Loucy (cell line): Measurements from ENCODE around the gene ANKRD13D.

Experiments used
- EZH2phosphoT487 ChIP-seq: fragments of 200-600 bp; IDR thresholded peaks from 2 replicates; pipeline ENCODE4 v1.6.1; 2018; ENCODE audit warnings: antibody characterized with exemption, mild to moderate bottlenecking, moderate library complexity, borderline replicate concordance
- TF ChIP-seq, protein P1 (sequence below): fragments of 200-600 bp; sonication (generic); conservative IDR thresholded peaks from 2 replicates; pipeline ENCODE4 v1.5.1; 2014; ENCODE audit warnings: mild to moderate bottlenecking, antibody characterized with exemption, low read length

DNA sequence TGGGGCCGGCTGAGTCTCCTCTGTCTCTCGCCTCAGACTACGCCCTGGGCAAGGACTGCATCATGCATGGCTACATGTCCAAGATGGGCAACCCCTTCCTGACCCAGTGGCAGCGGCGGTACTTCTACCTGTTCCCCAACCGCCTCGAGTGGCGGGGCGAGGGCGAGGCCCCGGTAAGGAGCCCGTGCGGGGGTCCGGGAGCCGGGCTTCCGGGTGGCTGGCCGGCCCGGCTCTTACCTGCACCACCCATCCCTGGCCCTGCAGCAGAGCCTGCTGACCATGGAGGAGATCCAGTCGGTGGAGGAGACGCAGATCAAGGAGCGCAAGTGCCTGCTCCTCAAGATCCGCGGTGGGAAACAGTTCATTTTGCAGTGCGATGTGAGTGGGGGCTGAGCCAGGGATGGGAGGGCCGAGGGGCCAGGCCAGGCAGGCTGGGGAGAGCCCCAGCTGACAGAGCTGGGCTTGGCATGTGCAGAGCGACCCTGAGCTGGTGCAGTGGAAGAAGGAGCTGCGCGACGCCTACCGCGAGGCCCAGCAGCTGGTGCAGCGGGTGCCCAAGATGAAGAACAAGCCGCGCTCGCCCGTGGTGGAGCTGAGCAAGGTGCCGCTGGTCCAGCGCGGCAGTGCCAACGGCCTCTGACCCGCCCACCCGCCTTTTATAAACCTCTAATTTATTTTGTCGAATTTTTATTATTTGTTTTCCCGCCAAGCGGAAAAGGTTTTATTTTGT is 4.1 kb upstream of the ANKRD13D start:
- TF ChIP-seq, protein P1, sequence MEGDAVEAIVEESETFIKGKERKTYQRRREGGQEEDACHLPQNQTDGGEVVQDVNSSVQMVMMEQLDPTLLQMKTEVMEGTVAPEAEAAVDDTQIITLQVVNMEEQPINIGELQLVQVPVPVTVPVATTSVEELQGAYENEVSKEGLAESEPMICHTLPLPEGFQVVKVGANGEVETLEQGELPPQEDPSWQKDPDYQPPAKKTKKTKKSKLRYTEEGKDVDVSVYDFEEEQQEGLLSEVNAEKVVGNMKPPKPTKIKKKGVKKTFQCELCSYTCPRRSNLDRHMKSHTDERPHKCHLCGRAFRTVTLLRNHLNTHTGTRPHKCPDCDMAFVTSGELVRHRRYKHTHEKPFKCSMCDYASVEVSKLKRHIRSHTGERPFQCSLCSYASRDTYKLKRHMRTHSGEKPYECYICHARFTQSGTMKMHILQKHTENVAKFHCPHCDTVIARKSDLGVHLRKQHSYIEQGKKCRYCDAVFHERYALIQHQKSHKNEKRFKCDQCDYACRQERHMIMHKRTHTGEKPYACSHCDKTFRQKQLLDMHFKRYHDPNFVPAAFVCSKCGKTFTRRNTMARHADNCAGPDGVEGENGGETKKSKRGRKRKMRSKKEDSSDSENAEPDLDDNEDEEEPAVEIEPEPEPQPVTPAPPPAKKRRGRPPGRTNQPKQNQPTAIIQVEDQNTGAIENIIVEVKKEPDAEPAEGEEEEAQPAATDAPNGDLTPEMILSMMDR, result no peak
- TF ChIP-seq EZH2phosphoT487, result no peak
